ENCODE measurements around the gene PDZRN3.

DNA sequence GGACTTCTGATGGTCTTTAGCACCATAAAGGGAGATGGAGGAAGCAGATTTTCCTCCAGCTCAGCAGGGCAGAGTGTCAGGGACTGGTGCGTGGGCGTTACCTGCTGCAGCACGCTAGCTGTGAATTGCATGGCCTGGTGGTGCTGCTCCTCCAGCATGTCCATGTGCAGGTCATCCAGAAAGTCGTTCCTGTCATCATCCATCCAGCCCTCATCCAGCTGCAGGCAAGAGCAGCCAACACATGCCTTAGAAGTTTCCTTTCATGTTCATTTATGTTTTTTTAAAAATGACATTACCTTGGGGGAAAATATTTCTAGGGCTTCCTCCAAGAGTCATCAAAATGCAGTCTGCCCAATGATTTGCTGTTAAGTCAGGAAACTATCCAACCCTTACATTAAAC, 239.2 kb downstream of the PDZRN3 start:
- TF ChIP-seq, protein P1, sequence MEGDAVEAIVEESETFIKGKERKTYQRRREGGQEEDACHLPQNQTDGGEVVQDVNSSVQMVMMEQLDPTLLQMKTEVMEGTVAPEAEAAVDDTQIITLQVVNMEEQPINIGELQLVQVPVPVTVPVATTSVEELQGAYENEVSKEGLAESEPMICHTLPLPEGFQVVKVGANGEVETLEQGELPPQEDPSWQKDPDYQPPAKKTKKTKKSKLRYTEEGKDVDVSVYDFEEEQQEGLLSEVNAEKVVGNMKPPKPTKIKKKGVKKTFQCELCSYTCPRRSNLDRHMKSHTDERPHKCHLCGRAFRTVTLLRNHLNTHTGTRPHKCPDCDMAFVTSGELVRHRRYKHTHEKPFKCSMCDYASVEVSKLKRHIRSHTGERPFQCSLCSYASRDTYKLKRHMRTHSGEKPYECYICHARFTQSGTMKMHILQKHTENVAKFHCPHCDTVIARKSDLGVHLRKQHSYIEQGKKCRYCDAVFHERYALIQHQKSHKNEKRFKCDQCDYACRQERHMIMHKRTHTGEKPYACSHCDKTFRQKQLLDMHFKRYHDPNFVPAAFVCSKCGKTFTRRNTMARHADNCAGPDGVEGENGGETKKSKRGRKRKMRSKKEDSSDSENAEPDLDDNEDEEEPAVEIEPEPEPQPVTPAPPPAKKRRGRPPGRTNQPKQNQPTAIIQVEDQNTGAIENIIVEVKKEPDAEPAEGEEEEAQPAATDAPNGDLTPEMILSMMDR (IDR thresholded peaks at IDR 0.05 in 8 of 11, conservative IDR thresholded peaks at IDR 0.05 in 3 of 11): no peak
- TF ChIP-seq POLR2A (IDR thresholded peaks at IDR 0.05) (no peak), POLR2AphosphoS5 (IDR thresholded peaks at IDR 0.05) (no peak)
